ENCODE data around the gene C12orf57. TPM values are rescaled to one million over a fixed set of nuclear protein-coding genes. Genes with fewer than 3 reads are reported as not detected.

Gene C12orf57
- total RNA-seq, 2 experiments from 2014 or later, result 305 to 311 TPM

GRCh38 chr12:6963791-6964413 is 20.1 kb downstream of the C12orf57 start:
- peaks cover 48% of the 10 kb centered on the region for H3K36me3 ChIP-seq (ENCODE audit: insufficient read depth, low read length)
- no peak overlapping the region for H3K4me3 ChIP-seq (ENCODE audit: low read length)
- Mint-ChIP-seq H3K4me3 (no peak overlapping the region), H3K27ac (peak overlapping the region; percentile 90), H3K9me3 (no peaks in the 10 kb centered on the region), H3K4me1 (ENCODE audit: low read depth) (peaks cover 56% of the 10 kb centered on the region), H3K36me3 (ENCODE audit: low read depth) (peaks cover 69% of the 10 kb centered on the region), H3K27me3 (no peaks in the 10 kb centered on the region)
- peak overlapping the region in 1 of 2 donors; percentile 39 for H3K27ac ChIP-seq (ENCODE audit: low read depth in 1 of 2, low read length in 2 of 2)
- intact Hi-C loops (cut with DNase I, micrococcal nuclease), result loop anchor here in 1 of 2 experiments (2.0 kb wide), 1 partner anchor 95 kb away; no protein-coding TSS in a partner anchor
- H3K4me1 ChIP-seq (ENCODE audit: insufficient read depth, low read length), result peaks cover 70% of the 10 kb centered on the region
- no peaks in the 10 kb centered on the region for H3K9me3 ChIP-seq (ENCODE audit: control insufficient read depth in 1 of 2, insufficient read depth in 1 of 2, low read length in 2 of 2)
- CTCF ChIA-PET, result interaction anchor here (0.5 to 13.3 kb wide), 6 partner anchors 16 to 154 kb away, joined by 3 to 324 read pairs (median 8); partner anchors contain the start of genes C12orf57, PTPN6 and RNU7-1
- ATAC-seq (ENCODE audit: poor library complexity), result no peak
- H3K27me3 ChIP-seq (ENCODE audit: control insufficient read depth in 1 of 2, insufficient read depth in 2 of 2, low read length in 2 of 2), result no peaks in the 10 kb centered on the region
- POLR2A ChIA-PET, result interaction anchor here (1.0 to 16.4 kb wide), 10 partner anchors 8 to 145 kb away, joined by 3 to 963 read pairs (median 5); partner anchors contain the start of genes ATN1, C12orf57, C1RL and PTPN6
- peak in 1 of 14 experiments; percentile 36 for DNase-seq
- TF ChIP-seq CTCF (IDR thresholded peaks at IDR 0.05), result no peak

GRCh38 chr12:6964605-6965025 is 20.8 kb downstream of the C12orf57 start:
- ChIA-PET POLR2A (interaction anchor here (0.9 to 16.4 kb wide), 11 partner anchors 9 to 144 kb away, joined by 3 to 963 read pairs (median 5); partner anchors contain the start of genes ATN1, C12orf57, C1RL and LPCAT3), CTCF (interaction anchor here (0.6 to 13.3 kb wide), 11 partner anchors 9 to 105 kb away, joined by 3 to 324 read pairs (median 5); partner anchors contain the start of genes C12orf57, LPCAT3, PTPN6 and RNU7-1)
- Histone ChIP-seq H3K4me1 (ENCODE audit: insufficient read depth, low read length) (peaks cover 70% of the 10 kb centered on the region), H3K27me3 (ENCODE audit: control insufficient read depth in 1 of 2, insufficient read depth in 2 of 2, low read length in 2 of 2) (no peaks in the 10 kb centered on the region), H3K9me3 (ENCODE audit: control insufficient read depth in 1 of 2, insufficient read depth in 1 of 2, low read length in 2 of 2) (no peaks in the 10 kb centered on the region), H3K36me3 (ENCODE audit: insufficient read depth, low read length) (peaks cover 52% of the 10 kb centered on the region), H3K4me3 (ENCODE audit: low read length) (no peak overlapping the region), H3K27ac (ENCODE audit: low read depth in 1 of 2, low read length in 2 of 2) (peak overlapping the region; percentile 38 to 39)
- Mint-ChIP-seq H3K36me3 (ENCODE audit: low read depth) (peaks cover 67% of the 10 kb centered on the region), H3K4me1 (ENCODE audit: low read depth) (peaks cover 57% of the 10 kb centered on the region), H3K27me3 (no peaks in the 10 kb centered on the region), H3K9me3 (no peaks in the 10 kb centered on the region), H3K27ac (peak overlapping the region; percentile 90), H3K4me3 (peak overlapping the region; percentile 79)
- ATAC-seq (ENCODE audit: poor library complexity) (no peak), DNase-seq (peak in 1 of 14 experiments; percentile 36)
- intact Hi-C loops (cut with DNase I, micrococcal nuclease), result loop anchor here (1.0 to 2.0 kb wide), 4 partner anchors 20 to 96 kb away; partner anchors contain the start of gene C12orf57 (in 2 of the 2)
- no peak for TF ChIP-seq CTCF (IDR thresholded peaks at IDR 0.05)

GRCh38 chr12:6965026-6965661 is 21.3 kb downstream of the C12orf57 start:
- peaks cover 58% of the 10 kb centered on the region for H3K4me1 Mint-ChIP-seq (ENCODE audit: low read depth)
- peaks cover 49% of the 10 kb centered on the region for H3K36me3 ChIP-seq (ENCODE audit: insufficient read depth, low read length)
- no peaks in the 10 kb centered on the region for H3K9me3 Mint-ChIP-seq
- peak overlapping the region; percentile 38 to 39 for H3K27ac ChIP-seq (ENCODE audit: low read depth in 1 of 2, low read length in 2 of 2)
- H3K27me3 ChIP-seq (ENCODE audit: control insufficient read depth in 1 of 2, insufficient read depth in 2 of 2, low read length in 2 of 2), result no peaks in the 10 kb centered on the region
- peak; percentile 94 for TF ChIP-seq CTCF (IDR thresholded peaks at IDR 0.05)
- DNase-seq, result peak; percentile 83 to 96 (median 86)
- H3K27me3 Mint-ChIP-seq, result no peaks in the 10 kb centered on the region
- intact Hi-C loops (cut with DNase I, micrococcal nuclease), result loop anchor here (1.0 to 2.0 kb wide), 4 partner anchors 21 to 96 kb away; partner anchors contain the start of gene C12orf57 (in 2 of the 2)
- H3K4me1 ChIP-seq (ENCODE audit: insufficient read depth, low read length), result peaks cover 70% of the 10 kb centered on the region
- H3K9me3 ChIP-seq (ENCODE audit: control insufficient read depth in 1 of 2, insufficient read depth in 1 of 2, low read length in 2 of 2), result no peaks in the 10 kb centered on the region
- CTCF ChIA-PET, result interaction anchor here (0.6 to 13.3 kb wide), 11 partner anchors 9 to 106 kb away, joined by 3 to 324 read pairs (median 5); partner anchors contain the start of genes C12orf57, LPCAT3, PTPN6 and RNU7-1
- POLR2A ChIA-PET, result interaction anchor here (0.9 to 16.4 kb wide), 11 partner anchors 9 to 143 kb away, joined by 3 to 963 read pairs (median 5); partner anchors contain the start of genes ATN1, C12orf57, C1RL and LPCAT3
- H3K4me3 Mint-ChIP-seq, result peak overlapping the region; percentile 79
- ATAC-seq (ENCODE audit: poor library complexity), result peak; percentile 50
- peak overlapping the region; percentile 90 for H3K27ac Mint-ChIP-seq
- H3K4me3 ChIP-seq (ENCODE audit: low read length), result no peak overlapping the region
- peaks cover 67% of the 10 kb centered on the region for H3K36me3 Mint-ChIP-seq (ENCODE audit: low read depth)

All from CD4-positive, alpha-beta T cell (primary cell).